ENCODE data around the gene TMEM131.
"Not testable (repeated sequence)": the region's sequence is repeated elsewhere in the genome, so short reads cannot be mapped to it uniquely, and the experiment has no call there.

TMEM131 gene

GRCh38 chr2:97910403-97911205 lies 85.1 kb downstream of the TMEM131 start:
- DNase-seq = no peak

DNA sequence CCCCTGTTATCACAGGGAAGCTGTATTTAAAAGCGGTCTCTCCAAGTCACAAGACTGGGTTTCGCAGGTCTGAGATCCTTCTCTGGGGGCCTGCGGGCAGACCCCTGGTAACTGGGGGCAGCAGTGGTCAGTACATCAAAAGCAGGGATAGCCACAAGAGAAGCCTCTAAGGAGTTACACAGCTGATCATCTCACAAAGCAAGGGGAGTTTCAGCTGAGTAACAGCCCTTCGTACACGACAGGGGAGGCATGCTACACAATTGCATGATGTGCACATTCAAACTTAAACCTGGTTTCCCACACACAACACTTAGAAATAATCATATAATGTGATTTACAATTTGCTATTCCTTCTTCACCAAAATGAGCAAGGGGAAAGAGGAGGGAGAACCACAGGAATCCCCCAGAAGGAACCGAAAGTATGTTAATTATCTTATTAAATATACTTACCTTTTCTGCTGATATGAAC lies 87.5 kb downstream of the TMEM131 start:
- DNase-seq = no peak

DNA sequence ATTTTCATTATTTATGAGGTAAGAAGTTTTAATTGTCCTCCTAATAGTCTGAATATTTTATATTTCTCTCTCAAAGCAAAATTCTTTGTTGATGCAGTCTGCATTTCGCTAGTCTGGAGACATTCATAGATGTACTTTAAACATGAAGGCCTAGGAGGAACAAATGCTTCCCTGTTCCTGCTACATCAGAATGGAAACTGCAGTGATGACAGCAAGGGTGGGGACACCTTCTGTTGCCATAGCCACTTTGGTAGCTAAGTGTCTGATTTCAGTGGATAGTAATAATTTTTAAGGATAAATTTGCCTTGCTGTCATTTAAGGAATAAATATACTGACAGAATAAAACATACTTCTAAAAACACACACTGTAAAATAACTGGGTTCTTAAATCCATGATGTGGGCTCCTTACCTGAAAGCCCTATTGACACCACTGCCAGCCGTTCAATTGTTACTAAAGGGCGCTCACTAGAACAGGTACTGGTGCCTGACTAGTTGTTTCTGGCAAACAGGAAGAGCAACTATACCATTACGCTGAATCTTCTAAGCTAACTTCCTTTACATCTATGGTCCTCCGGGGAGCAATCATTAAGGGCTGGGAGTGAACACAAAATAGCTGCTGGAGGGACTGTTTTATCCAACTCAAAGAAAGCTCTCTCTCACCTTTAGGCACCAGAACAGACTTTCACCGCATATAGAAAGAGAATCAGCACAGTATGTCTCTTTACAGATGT lies 88.2 kb downstream of the TMEM131 start:
- DNase-seq = no peak

- DNase-seq = no peak
Measured at GRCh38 chr2:97906307-97906706, 89.4 kb downstream of the TMEM131 start.

DNA sequence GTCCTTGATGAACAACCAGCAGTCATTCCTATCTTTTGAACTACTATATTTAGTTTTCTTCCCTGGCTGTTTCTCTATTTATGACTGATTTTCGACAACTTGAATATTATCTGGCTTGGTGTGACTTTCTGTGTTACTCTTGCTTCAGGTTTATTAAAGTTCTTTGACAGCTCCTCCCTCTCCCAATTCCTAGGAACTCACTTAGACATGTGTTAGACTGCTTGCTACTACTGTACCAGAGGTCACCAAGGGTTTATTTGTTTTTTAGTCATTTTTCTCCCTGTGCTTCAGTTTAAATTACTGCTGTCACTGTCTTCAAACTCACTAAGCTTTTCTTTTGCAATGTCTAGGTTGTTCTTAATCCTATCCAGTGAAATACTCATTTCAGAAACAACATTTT lies 90.5 kb downstream of the TMEM131 start:
- no peak for DNase-seq

DNA sequence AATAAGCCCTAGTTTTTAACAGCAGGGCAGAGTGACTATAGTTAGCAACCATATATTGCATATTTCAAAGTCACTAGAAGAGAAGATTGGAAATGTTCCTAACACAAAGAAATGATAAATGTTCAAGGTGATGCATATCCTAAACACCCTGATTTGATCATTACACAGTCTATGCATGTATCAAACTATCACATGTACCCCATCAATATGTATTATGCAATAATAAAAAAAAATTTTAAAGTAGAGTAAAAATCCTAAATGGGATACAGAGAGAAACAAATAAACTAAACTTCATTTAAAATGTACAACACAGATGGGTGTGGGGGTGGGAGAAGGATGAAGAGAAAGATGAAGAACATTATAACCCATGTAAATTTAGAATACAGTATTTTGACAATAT lies 93.9 kb downstream of the TMEM131 start:
- DNase-seq = no peak

DNA sequence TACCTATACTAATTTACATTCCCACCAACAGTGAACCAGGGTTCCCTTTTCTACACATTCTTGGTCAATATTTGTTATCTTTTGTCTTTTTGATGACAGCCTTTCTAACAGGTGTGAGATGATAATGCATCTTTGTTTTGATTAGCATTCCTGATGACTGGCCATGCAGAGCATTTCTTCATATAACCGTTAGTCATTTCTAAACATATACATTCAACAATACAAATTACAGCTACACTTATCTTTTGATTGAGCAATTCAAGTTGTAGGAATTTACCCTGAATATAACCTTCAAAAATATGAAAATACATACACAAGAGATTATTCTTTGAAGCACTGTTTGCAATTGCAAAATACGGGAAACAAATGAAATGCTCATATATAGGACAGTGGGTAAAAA lies 94.9 kb downstream of the TMEM131 start:
- no peak for DNase-seq

DNA sequence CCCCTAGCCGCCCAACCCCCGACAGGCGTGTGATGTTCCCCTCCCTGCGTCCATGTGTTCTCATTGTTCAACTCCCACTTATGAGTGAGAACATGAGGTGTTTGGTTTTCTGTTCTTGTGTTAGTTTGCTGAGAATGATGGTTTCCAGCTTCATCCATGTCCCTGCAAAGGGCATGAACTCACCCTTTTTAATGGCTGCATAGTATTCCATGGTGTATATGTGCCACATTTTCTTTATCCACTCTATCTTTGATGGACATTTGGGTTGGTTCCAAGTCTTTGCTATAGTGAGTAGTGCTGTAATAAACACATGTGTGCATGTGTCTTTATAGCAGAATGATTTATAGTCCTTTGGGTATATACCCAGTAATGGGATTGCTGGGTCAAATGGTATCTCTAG lies 102.7 kb downstream of the TMEM131 start:
- DNase-seq = not testable (repeated sequence)

DNA sequence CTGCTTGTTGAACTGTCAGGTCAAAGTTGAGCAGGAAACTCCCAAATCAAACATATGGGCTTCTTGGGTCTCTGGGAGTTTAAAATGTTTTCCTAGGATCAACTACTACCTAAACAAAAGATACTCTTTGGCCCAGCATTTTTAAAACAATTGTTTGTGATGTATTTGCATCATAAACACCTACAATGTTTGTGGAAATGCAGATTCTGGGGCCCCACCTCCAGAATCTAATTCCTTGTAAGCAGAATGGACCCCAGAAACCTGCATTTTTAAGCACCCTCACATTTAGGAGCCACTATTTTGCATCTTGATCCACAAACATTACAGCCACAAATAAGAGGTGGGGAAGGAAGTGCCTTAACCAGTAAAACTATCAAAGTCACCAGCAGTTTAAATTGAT lies 104.1 kb downstream of the TMEM131 start:
- DNase-seq = no peak

- no peak for DNase-seq
Measured at GRCh38 chr2:97889156-97889555, 106.6 kb downstream of the TMEM131 start.

DNA sequence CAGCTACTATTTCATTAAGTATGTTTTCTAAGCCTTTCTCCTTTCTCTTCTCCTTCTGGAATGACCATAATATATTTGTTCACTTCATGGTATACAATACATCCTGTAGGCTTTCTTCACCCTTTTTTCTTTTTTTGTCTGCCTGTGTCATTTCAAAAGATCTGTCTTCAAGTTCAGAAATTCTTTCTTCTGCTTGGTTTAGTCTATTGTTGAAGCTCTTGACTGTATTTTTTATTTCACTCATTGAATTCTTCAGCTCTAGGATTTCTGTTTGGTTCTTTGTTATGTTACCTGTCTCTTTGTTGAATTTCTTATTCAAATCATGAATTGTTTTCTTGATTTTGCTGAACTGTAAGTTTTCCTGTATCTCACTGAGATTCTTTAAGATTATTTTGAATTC lies 109.9 kb downstream of the TMEM131 start:
- DNase-seq = no peak

DNA sequence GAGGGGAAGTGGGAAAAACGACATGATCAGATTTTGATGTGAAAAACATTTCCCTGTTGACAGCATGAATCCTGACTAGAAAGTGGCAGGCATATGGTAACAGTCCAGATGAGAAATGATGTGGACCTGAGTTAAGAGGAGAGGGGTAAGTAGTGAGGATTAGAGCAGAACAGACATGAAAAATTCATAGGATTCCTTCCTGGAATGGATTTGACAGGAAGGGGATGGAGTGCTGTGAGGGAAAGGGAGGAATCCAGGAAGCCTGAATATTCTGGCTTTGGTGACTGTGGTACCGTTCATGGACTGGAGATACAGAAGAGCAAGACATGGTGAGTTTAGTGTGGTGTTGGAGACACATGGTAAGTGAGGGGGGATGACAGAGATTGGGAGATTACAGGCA lies 115.4 kb downstream of the TMEM131 start:
- no peak for DNase-seq

DNA sequence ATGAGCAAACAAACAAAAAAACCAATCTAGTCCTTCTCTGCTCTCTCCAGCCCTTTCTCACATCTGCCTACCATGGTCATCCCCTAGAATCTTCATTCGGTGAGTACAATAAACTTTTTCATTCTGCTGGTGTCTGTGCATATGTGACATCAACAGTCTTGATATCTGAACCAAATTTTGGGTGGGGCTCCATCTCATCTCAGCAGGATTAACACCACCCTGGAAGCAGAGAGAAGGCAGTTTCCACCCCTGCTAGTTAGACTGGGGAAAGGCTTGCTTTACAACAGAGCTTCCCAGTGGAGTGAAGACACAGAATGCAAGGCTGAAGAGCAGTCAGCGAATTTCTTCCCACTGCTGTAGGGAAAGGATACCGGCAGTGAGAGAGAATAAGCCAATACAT lies 116.9 kb downstream of the TMEM131 start:
- no peak for DNase-seq

- DNase-seq = not testable (repeated sequence)
Measured at GRCh38 chr2:97878317-97878716, 117.4 kb downstream of the TMEM131 start.

- no peak for DNase-seq
Measured at GRCh38 chr2:97871096-97871780, 124.5 kb downstream of the TMEM131 start.

DNA sequence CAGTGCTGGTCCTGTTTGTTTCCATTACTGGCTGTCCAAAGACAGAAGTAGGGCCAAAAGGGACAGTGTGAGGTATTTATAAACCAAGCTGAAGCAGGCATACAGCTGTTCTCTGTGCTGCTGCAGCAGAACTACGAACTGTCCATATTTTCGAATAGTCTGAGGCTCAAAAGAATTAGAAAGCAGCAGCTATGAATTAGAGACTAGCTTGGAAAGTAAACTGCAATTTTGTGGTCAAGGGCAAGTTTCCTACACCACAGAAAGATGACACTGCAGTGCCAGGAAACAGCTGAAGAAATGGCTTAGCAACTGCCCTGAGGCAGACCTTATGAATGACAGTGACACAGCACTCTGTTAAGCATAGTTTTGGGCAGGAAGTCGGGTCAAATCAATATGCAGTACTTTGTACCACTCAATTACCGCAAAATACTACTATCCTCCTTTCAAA lies 125.3 kb downstream of the TMEM131 start:
- no peak for DNase-seq

DNA sequence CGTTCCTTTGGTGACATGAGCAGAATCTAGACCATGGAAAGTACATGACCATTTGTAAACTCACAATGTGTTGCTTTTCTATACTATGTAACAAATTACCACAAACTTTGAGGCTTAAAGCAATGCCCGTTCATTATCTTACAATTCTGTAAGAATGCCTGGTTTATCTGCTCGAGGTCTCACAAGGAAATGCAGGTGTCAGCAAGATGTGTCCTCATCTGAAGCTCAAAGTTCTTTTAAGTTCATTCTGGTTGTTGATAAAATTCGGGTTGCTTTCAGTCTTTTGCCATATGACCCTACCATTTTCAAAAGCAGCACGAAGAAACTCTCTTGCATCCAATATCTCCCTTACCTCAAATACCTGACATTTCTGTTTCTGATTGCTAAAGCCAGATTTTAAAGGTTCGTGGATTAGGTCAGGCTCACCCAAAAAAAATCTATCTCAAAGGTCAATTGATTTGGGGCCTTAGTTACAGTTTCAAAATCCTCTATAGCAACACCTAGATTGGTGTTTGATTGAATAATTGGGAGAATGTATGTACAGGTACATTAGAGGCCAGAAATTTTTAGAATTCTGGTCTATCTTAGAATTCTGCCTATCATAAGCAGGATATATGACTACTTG lies 125.9 kb downstream of the TMEM131 start:
- no peak for DNase-seq

GRCh38 chr2:97868986-97869721 lies 126.6 kb downstream of the TMEM131 start:
- no peak for DNase-seq

- DNase-seq = no peak
Measured at GRCh38 chr2:97863829-97864228, 131.9 kb downstream of the TMEM131 start.

- DNase-seq = no peak
Measured at GRCh38 chr2:97861177-97861576, 134.6 kb downstream of the TMEM131 start.

GRCh38 chr2:97858442-97858841 lies 137.3 kb downstream of the TMEM131 start:
- no peak for DNase-seq

- DNase-seq = peak; percentile 5
Measured at GRCh38 chr2:97857553-97857952, 138.2 kb downstream of the TMEM131 start.

All from NCI-H2029 (cell line).